Measurements from ENCODE around the gene NIPSNAP3A.

GRCh38 chr9:104745852-104746251 lies 1.6 kb upstream of the NIPSNAP3A start:
- TF ChIP-seq CTCF (IDR thresholded peaks at IDR 0.05) (no peak), SIN3A (IDR thresholded peaks at IDR 0.05; ENCODE audit: borderline replicate concordance, insufficient read depth, low read depth, low read length) (no peak)

Data from Panc1 (cell line).